Brain pericyte (primary cell): Measurements from ENCODE around the gene SYF2.
"Not testable (repeated sequence)": the region's sequence is repeated elsewhere in the genome, so short reads cannot be mapped to it uniquely, and the experiment has no call there.

Experiments
- DNase-seq: peaks from one replicate; pipeline ENCODE4 v3.0.0-alpha.2; 2012; ENCODE audit warnings: low read depth, low spot score

The SYF2 gene

DNA sequence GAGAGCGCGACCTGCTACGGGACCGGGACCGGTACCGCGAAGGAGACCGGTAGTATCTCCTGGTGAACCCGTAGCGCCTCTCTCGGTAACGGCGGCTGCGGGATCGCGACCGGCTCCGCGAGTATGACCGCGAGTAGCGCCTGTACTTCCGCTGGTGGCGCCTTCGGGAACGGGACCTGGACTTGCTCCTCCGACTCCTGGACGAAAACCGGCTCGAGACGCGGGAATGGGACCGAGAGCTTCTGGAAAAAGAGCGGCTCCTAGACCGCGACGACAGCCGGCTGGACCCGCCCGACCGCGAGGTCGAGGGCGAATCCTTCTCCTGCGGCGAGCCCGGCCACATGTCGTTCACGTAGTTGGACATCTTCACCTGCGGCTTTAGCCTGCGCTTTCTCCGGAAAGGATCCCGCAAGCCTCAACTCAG is 14.3 kb upstream of the SYF2 start:
- DNase-seq, result no peak

GRCh38 chr1:25245809-25246599 is 13.7 kb upstream of the SYF2 start:
- DNase-seq, result no peak

- DNase-seq, result no peak
These were observed 13.1 kb upstream of the SYF2 start for GRCh38 chr1:25245393-25245792.

DNA sequence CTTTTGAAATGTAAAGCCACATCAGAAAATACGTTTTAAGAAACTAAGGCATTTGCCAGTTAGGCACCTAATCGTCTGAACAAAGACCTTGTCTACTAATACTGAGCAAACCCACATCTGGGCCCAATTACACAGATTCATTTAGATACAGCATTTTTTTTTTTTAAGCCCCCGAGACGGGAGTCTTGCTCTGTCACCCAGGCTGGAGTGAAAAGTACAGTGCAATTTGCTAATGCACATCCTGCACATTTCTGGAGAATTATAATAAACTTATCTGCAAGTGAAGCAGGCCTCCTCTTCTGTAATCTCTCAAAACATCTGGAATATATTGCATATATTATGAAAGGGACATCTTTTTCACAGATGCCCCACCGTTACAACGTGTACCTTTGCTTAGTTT is 11.6 kb upstream of the SYF2 start:
- no peak for DNase-seq

DNA sequence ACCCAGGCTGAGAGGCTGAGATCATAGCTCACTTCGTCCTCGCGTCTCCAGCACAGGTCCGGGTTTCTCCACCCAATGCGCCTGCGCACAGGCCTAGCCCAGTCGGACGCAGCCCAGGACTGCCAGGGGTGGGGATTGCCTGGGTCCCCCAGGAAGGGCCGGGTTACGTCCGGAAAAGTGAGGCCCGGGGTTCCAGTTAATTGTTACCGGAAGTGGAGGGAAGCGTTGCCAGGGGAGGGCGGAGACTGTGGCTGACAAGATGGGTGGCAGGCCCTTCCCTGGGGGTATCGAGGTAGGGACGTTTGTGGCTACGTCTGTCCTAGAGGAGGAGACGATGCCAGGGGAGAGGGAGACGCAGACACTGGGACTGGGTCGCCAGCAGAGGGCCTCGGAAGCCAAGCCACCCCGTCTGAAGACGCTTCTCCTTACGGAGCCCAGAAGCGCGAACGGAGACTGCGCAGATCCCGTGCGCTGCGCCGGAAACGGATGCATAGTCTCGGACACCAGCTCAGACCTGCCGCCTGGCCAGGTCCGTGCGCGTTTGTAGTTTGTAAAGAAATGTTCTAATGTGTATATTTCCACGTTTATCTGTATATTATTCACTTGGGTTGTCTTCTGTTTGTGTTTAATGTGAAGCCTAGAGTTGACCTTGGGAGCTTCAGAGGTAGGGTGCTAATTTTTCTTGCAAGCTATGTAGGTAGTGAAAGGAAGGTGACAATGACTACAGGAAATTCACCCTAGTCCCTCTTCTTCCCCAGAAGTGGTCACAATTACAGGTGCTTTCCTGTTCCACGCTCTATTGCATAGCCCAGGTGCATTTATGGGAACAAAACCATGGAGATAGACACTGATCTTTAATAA is 7.6 kb upstream of the SYF2 start:
- peak; percentile 73 for DNase-seq

GRCh38 chr1:25238046-25238445 is 5.7 kb upstream of the SYF2 start:
- DNase-seq, result no peak

- not testable (repeated sequence) for DNase-seq
These were observed 4.0 kb upstream of the SYF2 start for GRCh38 chr1:25236261-25236660.

GRCh38 chr1:25235411-25235810 is 3.1 kb upstream of the SYF2 start:
- DNase-seq, result not testable (repeated sequence)

GRCh38 chr1:25232866-25233784 is 823 bp upstream of the SYF2 start:
- DNase-seq, result no peak

DNA sequence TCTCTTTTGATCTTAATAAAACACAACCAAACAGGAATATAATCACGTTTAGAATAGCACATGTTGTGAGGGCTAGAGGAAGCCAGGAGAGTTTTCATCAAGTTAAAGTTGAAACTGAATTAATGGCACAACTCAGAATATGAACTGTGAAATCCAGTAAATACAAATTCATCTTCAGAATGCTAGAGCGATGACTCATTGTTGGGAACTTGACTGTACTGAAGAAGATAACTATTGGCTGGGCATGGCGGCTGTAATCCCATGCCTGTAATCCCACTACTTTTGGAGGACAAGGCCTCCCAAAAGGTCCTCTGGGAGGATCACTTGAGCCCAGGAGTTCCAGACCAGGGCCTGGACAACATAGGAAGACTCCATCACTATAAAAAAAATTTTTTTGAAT is 8.8 kb downstream of the SYF2 start:
- no peak for DNase-seq

GRCh38 chr1:25222606-25223005 is 9.7 kb downstream of the SYF2 start:
- DNase-seq, result no peak

DNA sequence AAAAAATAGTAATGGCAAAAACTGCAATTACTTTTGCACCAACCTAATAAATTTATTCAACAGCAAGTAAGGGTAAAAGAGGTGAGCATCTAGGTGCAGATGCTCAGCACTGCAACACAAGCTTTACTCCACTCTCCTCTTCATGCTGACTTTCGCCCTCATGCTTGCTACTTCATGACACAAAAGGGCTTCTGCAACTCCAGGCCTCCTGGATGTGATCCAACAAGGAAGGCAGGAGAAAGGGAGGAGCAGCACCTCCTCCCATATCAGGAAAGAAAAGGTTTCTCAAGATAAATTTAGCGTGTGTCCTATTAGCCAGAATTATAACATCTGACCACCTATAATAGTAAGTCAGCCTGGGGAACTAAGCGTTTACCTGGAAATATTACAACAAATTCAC is 11.6 kb downstream of the SYF2 start:
- DNase-seq, result no peak

- DNase-seq, result no peak
These were observed 12.5 kb downstream of the SYF2 start for GRCh38 chr1:25219661-25220251.

DNA sequence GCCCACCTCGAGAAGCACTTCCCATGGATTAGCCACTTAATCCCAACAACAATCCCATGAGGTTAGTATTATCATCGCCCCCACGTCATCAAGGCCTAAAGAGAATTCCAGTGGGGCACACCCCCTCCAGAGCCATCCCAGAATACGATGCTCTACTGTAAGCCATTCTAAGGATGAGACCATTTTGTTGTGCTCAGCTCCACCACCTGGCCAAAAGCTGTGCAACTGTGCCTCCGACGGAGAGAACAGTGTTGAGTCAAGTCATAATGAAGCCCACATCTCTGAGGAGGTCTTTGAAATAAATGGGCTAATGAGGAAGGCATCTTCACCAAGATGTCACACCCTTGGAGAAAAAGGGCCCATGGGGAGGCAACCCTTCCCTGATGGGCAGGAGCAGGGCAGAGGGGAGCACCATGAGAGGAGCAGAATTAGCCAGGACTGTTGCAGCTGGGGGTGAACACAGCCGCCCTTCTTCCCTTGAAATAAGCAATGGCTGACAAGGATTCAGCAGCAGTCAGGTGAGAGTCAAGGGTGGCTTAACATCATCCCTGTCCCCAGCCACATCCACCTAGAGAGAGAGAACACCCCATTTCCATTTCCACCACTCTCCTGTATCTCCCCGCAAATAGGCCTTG is 14.6 kb downstream of the SYF2 start:
- no peak for DNase-seq

DNA sequence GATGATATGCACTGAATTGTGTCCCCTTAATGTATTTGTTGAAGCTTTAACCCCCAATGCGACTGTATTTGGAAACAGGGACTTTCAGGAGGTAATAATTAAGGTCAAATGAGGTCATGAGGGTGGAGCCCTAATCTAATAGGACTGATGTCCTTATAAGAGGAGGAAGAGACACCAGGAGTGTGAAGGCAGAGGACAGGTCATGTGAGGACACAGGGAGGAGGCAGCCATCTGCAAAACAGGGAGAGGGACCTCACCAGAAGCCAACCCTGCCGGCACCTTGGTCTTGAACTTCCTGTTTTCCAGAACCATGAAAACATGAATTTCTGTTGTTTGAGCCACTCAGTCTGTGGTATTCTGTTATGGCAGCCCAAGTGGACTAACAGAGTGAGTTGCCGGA is 15.3 kb downstream of the SYF2 start:
- DNase-seq, result no peak

GRCh38 chr1:25216123-25216522 is 16.2 kb downstream of the SYF2 start:
- no peak for DNase-seq

DNA sequence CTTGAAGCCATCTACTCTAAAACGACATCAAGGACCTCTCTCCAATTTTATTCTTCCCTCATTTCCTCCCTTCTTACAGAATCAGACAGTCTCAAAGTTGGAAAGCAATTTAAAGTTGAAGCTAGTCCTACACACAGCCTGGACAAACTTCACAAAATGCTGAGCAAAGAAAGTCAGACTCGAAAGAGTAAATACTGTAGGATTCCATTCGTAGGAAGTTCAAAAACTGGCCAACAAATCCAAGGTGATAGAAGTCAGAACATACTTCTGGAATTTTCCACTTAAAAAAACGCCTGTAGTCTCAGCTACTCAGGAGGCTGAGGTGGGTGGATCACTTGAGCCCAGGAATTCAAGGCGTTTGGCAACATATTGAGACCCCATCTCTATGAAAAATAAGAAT is 19.6 kb downstream of the SYF2 start:
- DNase-seq, result no peak

GRCh38 chr1:25210728-25211127 is 21.6 kb downstream of the SYF2 start:
- DNase-seq, result no peak

DNA sequence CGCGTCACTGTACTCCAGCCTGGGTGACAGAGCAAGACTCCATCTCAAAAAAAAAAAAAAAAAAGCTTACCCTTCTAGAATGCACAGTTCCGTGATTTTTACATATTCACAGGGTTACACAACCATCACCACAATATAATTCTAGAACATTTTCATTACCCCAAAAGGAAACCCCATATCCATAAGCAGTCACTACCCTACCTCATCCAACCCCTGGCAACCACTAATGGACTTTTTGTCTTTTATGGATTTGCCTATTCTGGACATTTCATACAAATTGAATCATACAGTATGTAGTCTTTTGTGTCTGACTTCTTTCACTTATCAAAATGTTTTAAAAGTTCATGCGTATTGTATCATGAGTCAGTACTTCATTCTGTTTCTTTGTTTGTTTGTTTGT is 22.8 kb downstream of the SYF2 start:
- DNase-seq, result no peak

GRCh38 chr1:25208561-25209222 is 23.6 kb downstream of the SYF2 start:
- DNase-seq, result no peak
